GM21825 (cell line): ENCODE results near the gene TGDS.

Source experiments
- ATAC-seq: cut with Tn5 transposase; IDR thresholded peaks from one replicate; pipeline ENCODE4 v1.9.1; 2021; ENCODE audit warnings: mild to moderate bottlenecking, moderate library complexity; ENCODE audit not compliant: unreplicated experiment

The TGDS gene

GRCh38 chr13:94601446-94602431 lies 5.8 kb upstream of the TGDS start, which contains the start of gene GPR180:
GPR180 (plus strand) TSS chr13:94601857; CDS start chr13:94601928, 71 bp downstream.
- peak; percentile 99 for ATAC-seq

DNA sequence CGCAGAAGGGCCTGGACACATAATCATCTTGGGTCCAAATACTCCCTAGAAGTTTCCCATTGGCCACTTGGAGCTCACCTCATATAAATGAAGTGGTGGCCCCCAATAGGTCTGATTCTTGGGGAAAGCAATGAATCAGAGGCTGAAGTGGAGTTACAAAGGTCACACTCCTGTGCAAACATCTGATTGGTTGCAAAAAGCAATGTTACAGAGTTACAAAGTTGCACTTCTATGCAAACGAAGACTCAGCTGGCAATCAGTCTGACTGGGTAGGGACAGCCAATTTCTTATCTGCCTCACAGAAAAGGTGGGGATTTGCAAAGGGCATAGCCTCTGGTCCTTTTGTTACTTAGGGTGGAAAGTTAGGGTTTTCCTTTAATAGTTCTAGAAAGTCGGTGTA lies 3.9 kb upstream of the TGDS start:
- no peak for ATAC-seq

- ATAC-seq: no peak
Measured at GRCh38 chr13:94598281-94598680, 2.3 kb upstream of the TGDS start.

DNA sequence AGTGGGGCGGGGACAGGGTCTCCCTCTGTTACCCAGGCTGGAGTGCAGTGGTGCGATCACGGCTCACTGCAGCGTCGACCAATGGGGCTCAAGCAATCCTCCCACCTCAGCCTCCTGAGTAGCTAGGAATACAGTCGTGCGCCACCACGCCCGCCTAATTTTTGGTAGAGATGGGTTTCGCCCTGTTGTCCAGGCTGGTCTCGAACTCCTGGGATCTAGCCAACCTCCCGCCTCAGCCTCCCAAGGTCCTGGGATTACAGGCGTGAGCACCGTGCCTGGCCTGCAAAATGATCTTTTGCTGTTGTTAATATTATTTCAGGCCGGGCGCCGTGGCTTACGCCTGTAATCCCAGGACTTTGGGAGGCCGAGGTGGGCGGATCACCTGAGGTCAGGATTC lies 621 bp upstream of the TGDS start:
- no peak for ATAC-seq

DNA sequence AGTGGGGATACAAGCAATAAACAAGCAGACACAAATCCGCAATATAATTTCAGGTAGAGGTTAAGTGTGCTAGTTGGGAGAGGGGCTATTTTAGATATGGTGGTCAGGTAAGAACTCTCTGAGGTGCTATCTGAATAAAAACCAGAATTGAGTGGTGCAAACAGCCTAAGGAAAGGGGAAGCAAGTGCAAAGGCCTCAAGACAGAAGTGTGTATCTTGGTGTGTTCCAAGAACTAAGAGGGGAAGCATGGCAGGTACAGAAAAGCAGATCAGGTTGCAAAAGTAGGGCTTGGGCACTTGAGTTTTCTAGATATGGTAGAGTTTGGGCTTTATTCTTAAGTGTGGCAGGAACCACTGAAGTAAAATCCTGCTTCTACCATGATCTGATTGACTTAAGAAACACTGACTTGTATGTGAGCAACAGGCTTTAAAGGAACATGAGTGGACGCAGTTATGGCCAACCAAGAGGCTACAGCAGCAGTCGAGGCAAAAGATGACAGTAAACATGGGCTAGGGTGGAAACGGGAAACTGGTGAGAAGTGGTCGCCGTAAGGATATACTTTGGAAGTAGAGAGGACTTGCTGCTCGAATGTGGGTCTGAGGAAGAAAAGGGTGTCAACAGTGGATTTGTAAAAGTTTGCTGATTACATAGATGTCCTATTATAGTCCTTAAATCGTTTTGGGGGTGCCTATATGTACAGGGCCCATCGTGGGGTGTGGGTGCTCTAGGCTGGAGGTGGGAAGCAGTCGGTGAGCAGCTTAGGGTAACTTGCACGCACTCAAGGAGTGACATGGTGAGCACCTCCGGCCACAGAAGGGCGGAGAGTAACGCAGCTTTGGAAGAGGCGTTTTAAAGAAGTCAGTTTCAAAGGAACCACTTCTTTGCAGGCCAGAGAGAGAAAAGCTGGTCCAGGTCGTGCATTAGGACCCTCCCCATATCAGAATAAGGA lies 677 bp downstream of the TGDS start:
- ATAC-seq: peak; percentile 53

DNA sequence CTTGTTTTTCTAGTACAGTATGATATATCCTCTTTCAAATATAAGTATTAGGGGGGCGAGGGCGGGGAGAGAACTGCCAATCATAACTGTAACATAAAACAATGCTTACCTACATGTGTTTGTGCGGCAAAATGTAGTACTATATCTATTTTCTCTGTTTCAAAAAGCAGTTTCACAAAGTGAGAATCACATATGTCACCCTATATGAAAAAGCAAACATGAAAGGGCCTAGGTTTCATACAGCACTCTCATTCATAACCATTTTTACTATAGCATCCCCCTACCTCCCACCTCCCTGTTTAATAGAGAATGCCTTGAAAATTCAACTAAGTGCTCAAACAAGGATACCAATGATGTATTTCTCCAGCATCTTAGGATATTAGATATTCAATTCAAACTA lies 5.2 kb downstream of the TGDS start:
- ATAC-seq: no peak

DNA sequence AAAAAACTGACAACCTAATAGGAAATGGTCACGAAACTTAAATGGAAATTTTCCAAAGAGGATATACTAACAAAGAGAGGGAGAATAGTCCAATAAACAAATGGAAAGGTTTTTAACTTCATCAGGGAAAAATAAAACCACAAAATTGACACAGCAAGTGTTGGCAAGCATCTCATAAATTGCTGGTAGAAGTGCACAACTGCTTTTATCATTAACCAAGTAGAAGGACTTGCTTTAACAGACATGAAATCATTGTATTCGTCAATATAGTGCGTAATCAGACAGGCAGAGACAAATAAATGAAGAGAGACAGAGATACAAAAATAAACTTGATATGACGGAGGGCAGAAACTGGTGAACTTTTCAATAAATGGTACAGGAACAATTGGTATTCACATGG lies 7.4 kb downstream of the TGDS start:
- ATAC-seq: no peak

- no peak for ATAC-seq
Measured at GRCh38 chr13:94586371-94586770, 9.6 kb downstream of the TGDS start.

DNA sequence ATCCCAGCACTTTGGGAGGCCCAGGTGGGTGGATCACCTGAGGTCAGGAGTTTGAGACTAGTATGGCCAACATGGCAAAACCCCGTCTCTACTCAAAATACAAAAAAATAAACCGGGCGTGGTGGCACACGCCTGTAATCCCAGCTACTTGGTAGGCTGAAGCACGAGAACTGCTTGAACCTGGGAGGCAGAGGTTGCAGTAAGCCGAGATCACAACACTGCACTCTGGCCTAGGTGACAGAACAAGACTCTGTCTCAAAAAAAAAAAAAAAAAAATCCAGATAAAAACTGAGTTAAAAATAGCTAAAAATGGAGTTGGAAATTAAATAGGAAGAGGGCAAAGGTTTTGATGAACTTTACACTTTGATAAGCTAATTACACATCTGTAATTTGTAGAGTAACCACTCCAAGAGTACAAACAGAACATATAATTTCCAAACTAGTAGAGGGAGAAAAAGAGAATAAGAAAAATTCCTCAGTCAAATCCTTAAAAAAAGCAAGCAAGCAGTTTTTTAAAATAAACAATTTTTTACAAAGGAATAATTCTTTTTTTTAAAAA lies 10.3 kb downstream of the TGDS start:
- no peak for ATAC-seq

- ATAC-seq: no peak
Measured at GRCh38 chr13:94583926-94584325, 12.0 kb downstream of the TGDS start.

- ATAC-seq: no peak
Measured at GRCh38 chr13:94579063-94579462, 16.9 kb downstream of the TGDS start.

DNA sequence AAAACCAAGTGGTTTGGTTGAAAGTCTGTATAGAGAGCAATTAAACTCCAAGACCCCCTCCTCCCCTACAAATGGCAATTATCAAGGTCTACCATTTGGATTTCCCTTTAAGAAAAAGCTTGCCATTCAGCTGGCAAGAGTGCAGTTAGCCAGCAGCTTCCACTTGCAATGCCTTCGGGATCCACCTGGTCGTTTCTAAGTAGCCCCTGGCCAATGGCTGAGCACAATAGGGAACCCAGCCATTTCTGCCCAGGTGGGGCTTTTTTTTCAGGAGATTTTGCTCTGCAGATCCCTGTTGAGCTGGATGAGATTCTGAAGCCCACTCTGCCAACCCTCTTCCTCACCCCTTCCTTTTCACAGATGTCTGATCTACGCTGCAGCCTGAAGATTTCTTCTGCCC lies 26.3 kb downstream of the TGDS start:
- ATAC-seq: no peak

DNA sequence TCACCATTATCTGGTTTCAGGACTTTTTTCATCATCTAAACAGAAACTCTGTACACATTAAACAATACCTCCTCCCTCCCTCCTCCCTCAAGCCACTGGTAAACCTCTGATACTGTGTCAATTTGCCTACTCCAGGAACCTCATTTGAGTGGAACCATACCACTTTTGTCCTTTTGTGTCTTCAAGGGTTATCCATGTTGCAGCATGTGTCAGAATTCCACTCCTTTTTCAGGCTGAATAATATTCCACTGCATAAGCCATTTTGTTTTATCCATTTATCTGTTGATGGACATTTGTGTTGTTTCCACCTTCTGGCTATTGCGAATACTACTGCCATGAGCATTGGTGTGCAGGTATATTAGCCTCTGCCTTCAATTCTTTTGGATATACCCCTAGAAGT lies 27.5 kb downstream of the TGDS start:
- no peak for ATAC-seq

DNA sequence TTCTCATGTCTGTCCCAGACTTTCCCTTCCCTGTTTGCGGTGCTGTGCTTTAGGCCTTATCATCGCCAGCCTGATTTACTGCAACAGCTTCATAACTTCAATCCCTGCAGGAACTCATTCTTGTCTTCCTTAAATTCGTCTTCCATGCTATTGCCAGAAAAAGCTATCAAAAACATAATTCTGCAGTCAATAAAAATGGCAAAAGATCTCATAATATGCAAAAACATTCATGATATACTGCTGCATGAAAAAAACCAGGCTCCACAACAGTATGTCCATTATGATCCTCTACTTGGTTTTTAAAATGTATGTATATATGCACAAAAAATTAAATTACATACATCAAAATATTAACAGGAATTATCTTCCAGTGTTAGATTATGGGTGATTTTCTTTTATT lies 28.4 kb downstream of the TGDS start:
- ATAC-seq: no peak

DNA sequence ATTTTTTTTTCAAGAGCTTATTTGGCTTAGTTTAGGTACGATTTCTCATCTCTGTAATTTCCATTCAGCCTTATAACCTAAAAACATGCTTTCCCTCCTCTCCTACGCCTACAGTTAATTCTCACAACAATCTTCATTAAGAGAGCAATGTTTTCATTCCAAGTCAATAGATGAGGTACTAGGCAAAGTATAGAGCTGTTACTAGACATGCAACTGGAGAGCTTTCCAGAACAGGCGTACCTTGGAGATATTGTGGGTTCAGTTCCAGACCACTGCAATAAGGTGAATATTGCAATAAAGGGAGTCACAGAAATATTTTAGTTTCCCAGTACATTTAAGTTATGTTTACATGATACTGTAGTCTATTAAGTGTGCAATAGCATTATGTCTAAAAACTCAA lies 34.8 kb downstream of the TGDS start:
- ATAC-seq: no peak

GRCh38 chr13:94560116-94560515 lies 35.8 kb downstream of the TGDS start:
- no peak for ATAC-seq

DNA sequence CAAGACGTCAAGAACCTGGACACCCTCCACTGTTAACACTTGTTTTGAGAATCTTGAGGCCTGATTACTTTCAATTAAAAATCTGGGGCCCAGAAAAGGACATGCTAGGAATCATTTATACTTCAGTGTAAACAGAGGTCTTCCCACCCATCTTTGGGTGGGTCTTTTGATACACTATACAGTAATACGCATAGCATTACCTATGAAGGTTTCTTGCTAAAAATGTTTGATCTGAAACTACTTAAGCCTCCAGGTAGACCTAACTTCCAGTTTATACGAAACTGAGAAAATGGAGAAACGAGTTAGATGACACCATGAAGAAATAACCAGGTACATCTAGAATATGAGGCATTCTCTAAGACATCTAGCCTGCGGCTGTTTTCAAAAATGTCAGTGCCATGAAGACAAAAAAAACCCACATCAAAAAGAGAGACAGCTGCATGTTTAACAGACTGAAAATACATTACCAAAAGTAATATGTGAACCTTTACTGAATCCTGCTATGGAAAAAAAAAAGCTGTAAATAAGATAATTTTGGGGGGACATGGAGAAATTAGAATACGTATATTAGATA lies 36.6 kb downstream of the TGDS start:
- ATAC-seq: no peak

DNA sequence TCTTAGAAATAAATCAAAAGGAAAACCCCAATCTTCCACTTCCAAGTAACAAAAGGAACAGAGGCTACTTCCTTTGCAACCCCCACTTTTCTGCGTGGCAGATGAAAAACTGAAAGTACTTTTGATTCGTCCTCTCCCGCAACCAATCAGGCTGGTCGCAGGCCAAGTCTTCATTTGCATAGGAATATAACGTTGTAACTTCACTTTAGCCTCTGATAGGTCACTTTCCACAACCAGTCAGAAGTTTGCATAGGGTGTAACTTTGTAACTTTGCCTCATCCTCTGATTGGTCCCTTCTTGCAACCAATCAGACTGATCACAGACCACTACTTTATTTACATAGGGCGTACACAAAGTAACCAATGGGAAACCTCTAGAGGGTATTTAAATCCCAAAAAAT lies 37.2 kb downstream of the TGDS start:
- ATAC-seq: no peak

- ATAC-seq: no peak
Measured at GRCh38 chr13:94557684-94558235, 38.2 kb downstream of the TGDS start.

- no peak for ATAC-seq
Measured at GRCh38 chr13:94556621-94557020, 39.3 kb downstream of the TGDS start.

DNA sequence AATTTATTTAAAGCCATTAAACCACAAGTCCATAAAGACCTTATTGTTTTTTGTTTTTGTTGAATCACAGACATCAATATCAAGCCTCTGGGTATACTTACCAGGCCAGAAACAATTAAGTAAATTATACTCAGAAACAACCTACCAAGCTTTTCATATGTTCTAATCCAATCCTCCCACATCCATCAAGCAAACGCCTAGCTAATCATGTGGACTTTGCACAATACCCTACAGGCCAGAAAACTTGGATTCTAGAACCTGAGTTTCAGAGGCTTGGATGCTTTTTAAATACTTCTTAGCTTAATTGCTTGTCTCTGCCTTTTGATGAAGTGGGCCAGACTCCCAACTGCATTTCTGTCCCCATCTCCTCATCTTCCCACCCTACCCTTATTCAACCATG lies 39.9 kb downstream of the TGDS start:
- no peak for ATAC-seq
